Measurements from ENCODE around the gene ESRRB.
"Not testable (repeated sequence)": the region's sequence is repeated elsewhere in the genome, so short reads cannot be mapped to it uniquely, and the experiment has no call there.

ESRRB gene

GRCh38 chr14:76531085-76531484 lies 155.1 kb downstream of the ESRRB start:
- DNase-seq (ENCODE audit: low read depth): no peak
- Histone ChIP-seq H3K36me3 (ENCODE audit: control insufficient read depth, insufficient read depth, low read length, severe bottlenecking) (no peaks in the 10 kb centered on the region), H3K4me3 (ENCODE audit: low read length) (no peak overlapping the region), H3K9me3 (ENCODE audit: control insufficient read depth, low read length) (no peaks in the 10 kb centered on the region), H3K9ac (ENCODE audit: low read length) (no peak overlapping the region), H3K4me1 (ENCODE audit: control insufficient read depth, insufficient read depth, low read length) (no peaks in the 10 kb centered on the region), H3K27me3 (replicated peaks; ENCODE audit: control insufficient read depth, insufficient read depth, low read length) (peaks cover 47% of the 10 kb centered on the region)

DNA sequence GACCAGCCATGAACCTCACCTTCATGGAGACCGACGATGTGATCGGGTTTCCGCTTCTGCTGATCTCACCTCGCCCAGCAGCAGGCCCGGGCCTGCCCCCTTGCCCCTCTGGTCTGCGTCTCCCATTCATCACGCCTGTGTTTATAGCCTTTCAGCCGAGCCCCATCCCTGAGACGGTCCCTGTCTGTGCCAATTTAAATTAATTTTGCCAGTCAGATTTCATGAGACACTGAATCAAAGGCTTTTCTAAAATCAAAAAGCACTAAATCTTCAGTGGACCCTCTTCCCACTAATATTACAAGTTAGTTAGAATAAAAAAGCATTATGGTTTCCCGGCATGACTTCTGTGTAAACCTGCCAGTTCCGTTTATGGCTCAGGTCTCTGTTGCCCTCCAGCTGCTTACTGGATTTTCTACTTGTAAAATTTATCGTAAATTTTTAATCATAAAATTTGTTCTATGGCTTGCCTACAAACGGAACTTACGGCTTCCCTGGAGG lies 155.9 kb downstream of the ESRRB start:
- no peak overlapping the region for H3K4me3 ChIP-seq (ENCODE audit: low read length)
- H3K9ac ChIP-seq (ENCODE audit: low read length): no peak overlapping the region
- H3K4me1 ChIP-seq (ENCODE audit: control insufficient read depth, insufficient read depth, low read length): no peaks in the 10 kb centered on the region
- peaks cover 45% of the 10 kb centered on the region for H3K27me3 ChIP-seq (replicated peaks; ENCODE audit: control insufficient read depth, insufficient read depth, low read length)
- no peak for DNase-seq (ENCODE audit: low read depth)
- no peaks in the 10 kb centered on the region for H3K36me3 ChIP-seq (ENCODE audit: control insufficient read depth, insufficient read depth, low read length, severe bottlenecking)
- no peaks in the 10 kb centered on the region for H3K9me3 ChIP-seq (ENCODE audit: control insufficient read depth, low read length)

- H3K4me1 ChIP-seq (ENCODE audit: control insufficient read depth, insufficient read depth, low read length); DNase-seq (ENCODE audit: low read depth); H3K9me3 ChIP-seq (ENCODE audit: control insufficient read depth, low read length); H3K4me3 ChIP-seq (ENCODE audit: low read length); H3K36me3 ChIP-seq (ENCODE audit: control insufficient read depth, insufficient read depth, low read length, severe bottlenecking); H3K9ac ChIP-seq (ENCODE audit: low read length): not testable (repeated sequence)
- H3K27me3 ChIP-seq (replicated peaks; ENCODE audit: control insufficient read depth, insufficient read depth, low read length): peaks cover 42% of the 10 kb centered on the region
These were observed 160.7 kb downstream of the ESRRB start for GRCh38 chr14:76536636-76537035.

- Histone ChIP-seq H3K4me1 (ENCODE audit: control insufficient read depth, insufficient read depth, low read length) (no peaks in the 10 kb centered on the region), H3K9me3 (ENCODE audit: control insufficient read depth, low read length) (no peaks in the 10 kb centered on the region), H3K4me3 (ENCODE audit: low read length) (no peak overlapping the region), H3K27me3 (replicated peaks; ENCODE audit: control insufficient read depth, insufficient read depth, low read length) (peaks cover 37% of the 10 kb centered on the region), H3K9ac (ENCODE audit: low read length) (no peak overlapping the region), H3K36me3 (ENCODE audit: control insufficient read depth, insufficient read depth, low read length, severe bottlenecking) (no peaks in the 10 kb centered on the region)
- no peak for DNase-seq (ENCODE audit: low read depth)
These were observed 162.1 kb downstream of the ESRRB start for GRCh38 chr14:76537906-76538647.

- DNase-seq (ENCODE audit: low read depth): no peak
- no peak overlapping the region for H3K9ac ChIP-seq (ENCODE audit: low read length)
- H3K4me1 ChIP-seq (ENCODE audit: control insufficient read depth, insufficient read depth, low read length): no peaks in the 10 kb centered on the region
- H3K36me3 ChIP-seq (ENCODE audit: control insufficient read depth, insufficient read depth, low read length, severe bottlenecking): no peaks in the 10 kb centered on the region
- H3K9me3 ChIP-seq (ENCODE audit: control insufficient read depth, low read length): no peaks in the 10 kb centered on the region
- H3K4me3 ChIP-seq (ENCODE audit: low read length): no peak overlapping the region
- peaks cover 37% of the 10 kb centered on the region for H3K27me3 ChIP-seq (replicated peaks; ENCODE audit: control insufficient read depth, insufficient read depth, low read length)
These were observed 162.7 kb downstream of the ESRRB start for GRCh38 chr14:76538648-76539008.

DNA sequence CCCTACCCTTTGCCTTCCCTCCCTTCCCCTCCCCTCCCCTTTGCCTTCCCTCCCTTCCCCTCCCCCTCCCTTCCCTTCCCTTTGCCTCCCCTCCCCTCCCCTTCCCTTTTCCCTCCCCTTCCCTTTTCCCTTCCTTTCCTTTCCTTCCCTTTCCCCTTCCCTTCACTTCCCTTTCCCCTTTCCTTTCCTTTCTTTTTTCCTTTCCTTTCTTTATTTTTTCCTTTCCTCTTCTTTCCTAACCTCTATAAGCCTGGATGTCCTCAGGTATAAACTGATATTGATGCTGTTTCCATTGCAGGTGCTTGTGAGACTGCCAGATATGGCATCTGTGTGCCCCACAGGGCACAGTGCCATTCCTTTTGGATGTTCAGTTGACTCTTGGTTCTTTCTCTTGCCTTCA lies 163.2 kb downstream of the ESRRB start:
- no peak overlapping the region for H3K4me3 ChIP-seq (ENCODE audit: low read length)
- H3K4me1 ChIP-seq (ENCODE audit: control insufficient read depth, insufficient read depth, low read length): no peaks in the 10 kb centered on the region
- peaks cover 36% of the 10 kb centered on the region for H3K27me3 ChIP-seq (replicated peaks; ENCODE audit: control insufficient read depth, insufficient read depth, low read length)
- no peaks in the 10 kb centered on the region for H3K9me3 ChIP-seq (ENCODE audit: control insufficient read depth, low read length)
- DNase-seq (ENCODE audit: low read depth): no peak
- no peak overlapping the region for H3K9ac ChIP-seq (ENCODE audit: low read length)
- H3K36me3 ChIP-seq (ENCODE audit: control insufficient read depth, insufficient read depth, low read length, severe bottlenecking): no peaks in the 10 kb centered on the region

DNA sequence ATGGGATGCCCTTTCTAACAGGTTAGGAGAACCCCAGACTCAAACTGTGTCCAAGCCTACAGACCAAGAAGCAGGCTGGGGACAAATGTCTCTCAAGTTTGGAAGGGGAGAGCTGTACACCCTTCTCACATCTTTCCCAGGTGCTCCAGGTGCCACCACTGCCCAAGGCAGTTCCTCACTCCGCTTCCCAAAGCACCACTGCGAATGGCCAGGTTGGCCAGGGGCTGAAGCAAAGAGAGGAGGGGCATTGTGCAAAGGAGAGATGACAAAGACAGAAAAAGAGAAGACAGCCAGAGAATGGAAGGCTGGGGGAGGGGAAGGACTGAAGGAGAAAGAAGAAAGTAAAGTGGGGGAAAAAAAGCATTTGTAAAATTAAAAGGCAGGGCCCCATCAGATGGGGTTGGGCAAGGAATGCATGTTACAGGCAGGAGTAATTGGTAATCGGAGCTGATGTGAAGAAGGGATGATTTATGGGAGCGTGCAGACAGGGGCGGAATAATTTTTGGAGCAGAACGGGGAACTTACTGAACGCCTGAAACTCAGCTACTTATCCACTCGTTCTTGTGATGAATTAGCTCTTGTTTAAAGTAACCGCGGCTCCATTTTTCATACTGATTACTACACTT lies 165.8 kb downstream of the ESRRB start:
- DNase-seq (ENCODE audit: low read depth): no peak
- Histone ChIP-seq H3K4me3 (ENCODE audit: low read length) (no peak overlapping the region), H3K9me3 (ENCODE audit: control insufficient read depth, low read length) (no peaks in the 10 kb centered on the region), H3K27me3 (replicated peaks; ENCODE audit: control insufficient read depth, insufficient read depth, low read length) (peaks cover 31% of the 10 kb centered on the region), H3K9ac (ENCODE audit: low read length) (no peak overlapping the region), H3K36me3 (ENCODE audit: control insufficient read depth, insufficient read depth, low read length, severe bottlenecking) (no peaks in the 10 kb centered on the region), H3K4me1 (ENCODE audit: control insufficient read depth, insufficient read depth, low read length) (no peaks in the 10 kb centered on the region)

DNA sequence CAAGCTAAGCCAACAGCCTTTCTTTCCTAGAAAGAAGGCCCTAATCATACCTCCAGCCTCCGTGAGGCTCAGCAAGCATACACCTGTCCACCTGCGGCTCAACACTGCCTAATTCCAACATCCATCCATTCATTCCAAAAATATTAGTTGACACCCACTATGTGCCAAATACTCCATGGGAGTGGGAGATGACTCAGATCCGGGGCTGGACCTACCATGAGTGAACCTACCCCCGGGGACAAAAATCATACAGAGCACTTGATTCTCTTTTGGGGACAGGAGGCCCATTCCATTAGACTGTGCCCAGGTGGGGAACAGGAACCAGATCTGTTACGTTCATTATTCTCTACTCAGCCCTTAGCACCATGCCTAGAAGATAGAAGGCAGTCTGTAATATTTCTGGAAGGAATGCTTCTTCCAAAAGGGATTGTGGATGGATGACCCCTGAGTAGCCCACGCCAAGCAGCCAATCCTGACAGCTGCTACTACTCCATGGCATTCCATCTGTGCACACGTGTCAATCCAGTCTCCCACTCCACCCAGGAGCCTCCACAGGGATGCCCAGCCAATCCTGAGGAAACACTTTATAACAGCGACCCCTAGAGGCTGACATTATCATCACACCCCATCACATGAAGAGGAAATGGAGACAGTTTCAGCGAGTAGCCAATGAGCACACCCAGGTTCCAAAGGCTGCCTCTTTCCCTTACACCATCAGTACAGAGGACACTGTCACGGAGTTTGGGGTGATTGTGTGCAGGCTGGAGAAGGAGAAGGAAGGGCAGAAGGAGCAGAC lies 170.7 kb downstream of the ESRRB start:
- no peaks in the 10 kb centered on the region for H3K36me3 ChIP-seq (ENCODE audit: control insufficient read depth, insufficient read depth, low read length, severe bottlenecking)
- H3K9ac ChIP-seq (ENCODE audit: low read length): no peak overlapping the region
- H3K4me1 ChIP-seq (ENCODE audit: control insufficient read depth, insufficient read depth, low read length): no peaks in the 10 kb centered on the region
- no peak for DNase-seq (ENCODE audit: low read depth)
- no peaks in the 10 kb centered on the region for H3K9me3 ChIP-seq (ENCODE audit: control insufficient read depth, low read length)
- no peak overlapping the region for H3K4me3 ChIP-seq (ENCODE audit: low read length)
- H3K27me3 ChIP-seq (replicated peaks; ENCODE audit: control insufficient read depth, insufficient read depth, low read length): peaks cover 10% of the 10 kb centered on the region

DNA sequence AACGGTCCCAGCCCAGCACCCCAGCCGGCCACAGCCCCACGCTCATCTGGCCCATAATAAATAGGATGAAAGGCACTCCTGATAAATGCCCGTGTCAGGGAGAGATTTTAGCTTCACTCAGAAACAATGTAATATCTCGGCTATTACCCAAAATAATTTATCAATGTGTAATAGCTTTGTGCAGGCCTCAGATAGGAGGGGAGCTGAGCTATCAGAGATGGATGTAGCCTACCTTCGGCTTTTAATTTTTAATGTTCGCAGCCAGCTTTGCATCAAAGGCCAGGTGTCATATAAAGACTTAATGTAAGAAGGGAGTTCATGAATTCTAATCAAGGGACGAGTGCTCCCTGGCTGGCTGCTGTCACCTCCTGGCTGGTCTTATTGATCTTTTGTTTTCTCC lies 171.9 kb downstream of the ESRRB start:
- H3K4me3 ChIP-seq (ENCODE audit: low read length): no peak overlapping the region
- H3K9me3 ChIP-seq (ENCODE audit: control insufficient read depth, low read length): no peaks in the 10 kb centered on the region
- H3K36me3 ChIP-seq (ENCODE audit: control insufficient read depth, insufficient read depth, low read length, severe bottlenecking): no peaks in the 10 kb centered on the region
- no peaks in the 10 kb centered on the region for H3K4me1 ChIP-seq (ENCODE audit: control insufficient read depth, insufficient read depth, low read length)
- DNase-seq (ENCODE audit: low read depth): no peak
- H3K27me3 ChIP-seq (replicated peaks; ENCODE audit: control insufficient read depth, insufficient read depth, low read length): peaks cover 6% of the 10 kb centered on the region
- no peak overlapping the region for H3K9ac ChIP-seq (ENCODE audit: low read length)

- H3K4me3 ChIP-seq (ENCODE audit: low read length): no peak overlapping the region
- no peaks in the 10 kb centered on the region for H3K27me3 ChIP-seq (replicated peaks; ENCODE audit: control insufficient read depth, insufficient read depth, low read length)
- H3K9ac ChIP-seq (ENCODE audit: low read length): no peak overlapping the region
- no peaks in the 10 kb centered on the region for H3K9me3 ChIP-seq (ENCODE audit: control insufficient read depth, low read length)
- H3K36me3 ChIP-seq (ENCODE audit: control insufficient read depth, insufficient read depth, low read length, severe bottlenecking): no peaks in the 10 kb centered on the region
- H3K4me1 ChIP-seq (ENCODE audit: control insufficient read depth, insufficient read depth, low read length): no peaks in the 10 kb centered on the region
- no peak for DNase-seq (ENCODE audit: low read depth)
These were observed 174.6 kb downstream of the ESRRB start for GRCh38 chr14:76550534-76550933.

DNA sequence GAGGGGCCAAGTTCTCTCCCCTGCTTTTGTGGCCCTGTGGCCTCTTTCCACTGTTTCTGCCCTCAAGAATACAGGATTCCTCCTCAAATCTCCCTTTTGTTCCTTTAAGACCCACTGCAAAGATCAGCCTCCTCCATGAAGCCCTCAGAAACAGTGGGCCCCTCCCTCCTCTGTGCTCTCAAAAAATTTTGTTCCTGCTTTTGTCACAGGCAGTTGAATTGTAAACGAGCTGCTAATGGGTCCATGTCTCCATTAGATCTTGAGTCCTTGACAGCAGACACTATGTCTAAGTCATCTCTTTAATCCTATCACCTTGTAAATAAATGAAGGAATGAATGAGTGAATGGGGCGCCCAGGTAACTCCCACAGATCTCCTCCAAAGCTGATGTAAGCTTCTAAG lies 175.2 kb downstream of the ESRRB start:
- Histone ChIP-seq H3K4me3 (ENCODE audit: low read length) (no peak overlapping the region), H3K36me3 (ENCODE audit: control insufficient read depth, insufficient read depth, low read length, severe bottlenecking) (no peaks in the 10 kb centered on the region), H3K4me1 (ENCODE audit: control insufficient read depth, insufficient read depth, low read length) (no peaks in the 10 kb centered on the region), H3K9ac (ENCODE audit: low read length) (no peak overlapping the region), H3K27me3 (replicated peaks; ENCODE audit: control insufficient read depth, insufficient read depth, low read length) (peaks cover 2% of the 10 kb centered on the region), H3K9me3 (ENCODE audit: control insufficient read depth, low read length) (no peaks in the 10 kb centered on the region)
- DNase-seq (ENCODE audit: low read depth): no peak
